Mesendoderm (in vitro differentiated cells): ENCODE measurements around the gene ZNF518B.

Experiments used
- DNase-seq: peaks from one replicate; pipeline ENCODE4 v3.0.0; 2013
- H2AK5ac ChIP-seq: 2 replicates; pipeline ENCODE4 v1.6.1; 2013; ENCODE audit warnings: low read length, inconsistent platforms
- H2BK120ac ChIP-seq: 2 replicates; pipeline ENCODE4 v1.6.1; 2013; ENCODE audit warnings: low read depth, mild to moderate bottlenecking, low read length, moderate library complexity, mixed read lengths
- H2BK15ac ChIP-seq: replicated peaks from 2 replicates; pipeline ENCODE4 v1.6.1; 2013; ENCODE audit warnings: low read depth, mild to moderate bottlenecking, moderate library complexity
- H2BK5ac ChIP-seq: 2 replicates; pipeline ENCODE4 v1.6.1; 2013; ENCODE audit warnings: low read length, inconsistent platforms
- H3K18ac ChIP-seq: 2 replicates; pipeline ENCODE4 v1.6.1; 2013; ENCODE audit warnings: mild to moderate bottlenecking, low read length, mixed read lengths
- H3K23ac ChIP-seq: one replicate; pipeline ENCODE4 v1.6.1; 2013; ENCODE audit warnings: low read length
- H3K27ac ChIP-seq: 2 replicates; pipeline ENCODE4 v1.5.1; 2013; ENCODE audit warnings: low read depth, mild to moderate bottlenecking, inconsistent platforms, low read length, moderate library complexity
- H3K27me3 ChIP-seq: 2 replicates; pipeline ENCODE4 v1.6.1; 2013; ENCODE audit warnings: low read length, control low read depth, mild to moderate bottlenecking, inconsistent platforms; ENCODE audit not compliant: insufficient read depth, poor library complexity
- H3K36me3 ChIP-seq: 2 replicates; pipeline ENCODE4 v1.6.1; 2013; ENCODE audit warnings: low read length, inconsistent platforms; ENCODE audit not compliant: control insufficient read depth, insufficient read depth
- H3K4ac ChIP-seq: one replicate; pipeline ENCODE4 v1.6.1; 2013; ENCODE audit warnings: low read depth, mild to moderate bottlenecking, low read length, moderate library complexity
- H3K4me1 ChIP-seq: 2 replicates; pipeline ENCODE4 v1.6.1; 2013; ENCODE audit warnings: low read depth, low read length, inconsistent platforms; ENCODE audit not compliant: control insufficient read depth
- H3K4me2 ChIP-seq: 2 replicates; pipeline ENCODE4 v1.6.1; 2013; ENCODE audit warnings: low read length
- H3K4me3 ChIP-seq: 2 replicates; pipeline ENCODE4 v1.5.1; 2013; ENCODE audit warnings: mild to moderate bottlenecking, low read length
- H3K56ac ChIP-seq: one replicate; pipeline ENCODE4 v1.6.1; 2013; ENCODE audit warnings: low read length
- H3K79me1 ChIP-seq: 2 replicates; pipeline ENCODE4 v1.6.1; 2013; ENCODE audit warnings: low read length, inconsistent platforms
- H3K79me2 ChIP-seq: 2 replicates; pipeline ENCODE4 v1.6.1; 2013; ENCODE audit warnings: mild to moderate bottlenecking, low read length; ENCODE audit not compliant: control insufficient read depth, insufficient read depth
- H3K9ac ChIP-seq: 2 replicates; pipeline ENCODE4 v1.6.1; 2013; ENCODE audit warnings: low read length, inconsistent platforms
- H4K5ac ChIP-seq: one replicate; pipeline ENCODE4 v1.6.1; 2013; ENCODE audit warnings: low read length
- H4K8ac ChIP-seq: one replicate; pipeline ENCODE4 v1.6.1; 2013; ENCODE audit warnings: low read depth, mild to moderate bottlenecking, control low read depth, low read length, moderate library complexity
- WGBS: extraction: QIAGEN DNeasy Blood & Tissue Kit; methylation state at CpG from one replicate; pipeline ENCODE4 v1.1.7; 2013; ENCODE audit warnings: low lambda C conversion rate, missing lambda C conversion rate; ENCODE audit not compliant: insufficient coverage; ENCODE audit errors: extremely low coverage; 5-methylcytosine and 5-hydroxymethylcytosine counted together

The ZNF518B gene

DNA sequence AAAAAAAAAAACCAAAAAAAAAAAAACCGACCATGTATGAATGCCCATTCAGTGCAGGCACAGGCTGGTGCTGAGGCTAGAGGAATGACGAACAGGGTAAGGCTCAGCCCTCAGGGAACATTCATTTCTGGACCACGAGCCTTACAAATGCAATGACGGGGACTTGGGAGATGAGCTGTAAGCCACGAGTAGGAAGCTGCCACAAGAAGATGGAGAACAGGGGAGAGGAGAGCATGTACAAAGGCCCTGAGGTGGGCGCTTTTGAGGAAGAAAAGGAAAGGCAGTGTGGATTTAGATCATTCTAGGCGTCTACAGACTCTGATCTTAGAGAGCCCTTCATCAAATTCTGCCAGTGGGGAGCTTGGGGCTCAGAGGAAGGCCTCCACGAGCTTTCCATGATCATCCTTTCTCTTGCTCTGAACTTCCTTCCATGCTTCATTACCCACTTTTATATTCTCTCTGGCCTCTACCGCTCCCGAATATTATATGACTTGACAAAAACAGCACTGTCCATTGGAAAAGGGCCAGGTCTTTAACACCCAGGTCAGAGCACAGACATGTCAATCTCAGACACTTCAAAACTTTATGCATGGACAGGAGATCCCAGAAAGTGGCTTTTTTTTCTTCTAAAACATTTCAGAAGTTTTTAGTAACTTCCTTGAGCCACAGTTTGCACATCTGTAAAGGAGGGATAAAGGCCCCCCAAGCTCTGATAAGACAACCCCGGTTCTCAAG, 3.3 kb upstream of the ZNF518B start:
- H3K9ac ChIP-seq: no peak overlapping the region
- H3K18ac ChIP-seq: no peak overlapping the region
- no peak for DNase-seq
- no peak overlapping the region for H3K4me3 ChIP-seq
- no peak overlapping the region for H2AK5ac ChIP-seq
- no peak overlapping the region for H3K23ac ChIP-seq
- H2BK5ac ChIP-seq: no peak overlapping the region
- peaks cover 35% of the 10 kb centered on the region for H3K27me3 ChIP-seq
- no CpG with 5 or more reads among the region's 11 CpGs for WGBS
- no peaks in the 10 kb centered on the region for H3K36me3 ChIP-seq
- H2BK15ac ChIP-seq: no peak overlapping the region
- H4K5ac ChIP-seq: no peak overlapping the region
- no peak overlapping the region for H3K4ac ChIP-seq
- H3K27ac ChIP-seq: no peak overlapping the region
- no peaks in the 10 kb centered on the region for H3K79me2 ChIP-seq
- no peak overlapping the region for H3K4me2 ChIP-seq
- peaks cover 1% of the 10 kb centered on the region for H3K79me1 ChIP-seq
- H4K8ac ChIP-seq: no peak overlapping the region
- no peaks in the 10 kb centered on the region for H3K4me1 ChIP-seq
- H2BK120ac ChIP-seq: no peak overlapping the region
- H3K56ac ChIP-seq: no peak overlapping the region

DNA sequence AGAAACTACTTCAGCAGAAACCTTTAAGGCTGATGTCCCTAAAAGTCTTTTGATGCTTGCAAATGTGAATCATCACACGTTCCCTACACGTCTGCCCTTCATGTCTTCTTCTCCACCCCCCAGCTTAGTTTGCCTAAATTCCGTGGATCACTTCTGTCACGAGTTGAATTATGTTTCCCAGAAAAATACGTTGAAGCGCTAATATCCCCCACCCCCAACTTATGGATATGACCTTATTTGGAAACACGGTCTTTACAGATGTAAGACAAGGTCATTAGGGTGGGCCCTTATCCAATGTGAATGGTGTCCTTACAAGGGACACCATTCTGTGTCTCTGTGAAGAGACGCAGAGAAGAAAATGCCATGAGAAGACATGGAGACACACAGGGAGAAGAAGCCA, 2.1 kb upstream of the ZNF518B start:
- no peak for DNase-seq
- Histone ChIP-seq H3K36me3 (no peaks in the 10 kb centered on the region), H3K4me3 (no peak overlapping the region), H3K9ac (no peak overlapping the region), H3K4ac (no peak overlapping the region), H4K8ac (no peak overlapping the region), H2BK5ac (no peak overlapping the region), H3K79me2 (no peaks in the 10 kb centered on the region), H3K79me1 (peaks cover 6% of the 10 kb centered on the region), H3K4me1 (peaks cover 6% of the 10 kb centered on the region), H3K56ac (no peak overlapping the region), H3K27me3 (peaks cover 35% of the 10 kb centered on the region), H3K18ac (no peak overlapping the region), H3K4me2 (no peak overlapping the region), H2BK120ac (no peak overlapping the region), H4K5ac (no peak overlapping the region), H2AK5ac (no peak overlapping the region), H2BK15ac (no peak overlapping the region), H3K27ac (no peak overlapping the region), H3K23ac (no peak overlapping the region)
- WGBS: no CpG with 5 or more reads among the region's 8 CpGs

DNA sequence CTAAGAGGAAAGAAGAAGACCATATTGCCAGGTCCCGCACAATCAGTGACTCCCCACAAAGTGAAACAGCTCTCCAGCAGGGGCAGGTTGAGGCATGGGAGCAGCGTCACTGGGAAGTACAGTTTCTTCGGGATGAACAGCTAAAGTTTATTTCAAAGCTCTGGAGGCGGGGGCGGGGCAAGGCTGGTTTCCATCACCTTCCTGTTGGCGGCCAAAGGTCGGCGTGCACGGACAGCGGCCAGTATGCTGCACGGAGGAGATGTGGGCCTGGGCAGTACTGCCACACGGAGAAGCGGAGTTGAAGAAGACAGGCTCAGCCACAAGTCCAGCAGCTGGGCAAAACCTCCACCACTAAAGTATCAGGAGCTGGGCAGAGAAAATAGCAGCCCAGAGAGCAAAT, 951 bp upstream of the ZNF518B start:
- H3K36me3 ChIP-seq: peaks cover 3% of the 10 kb centered on the region
- no peak overlapping the region for H2BK15ac ChIP-seq
- peaks cover 35% of the 10 kb centered on the region for H3K27me3 ChIP-seq
- no peak overlapping the region for H2AK5ac ChIP-seq
- peak; percentile 11 for DNase-seq
- no peak overlapping the region for H3K9ac ChIP-seq
- H3K4me3 ChIP-seq: no peak overlapping the region
- peaks cover 8% of the 10 kb centered on the region for H3K79me1 ChIP-seq
- H2BK120ac ChIP-seq: no peak overlapping the region
- no peak overlapping the region for H3K27ac ChIP-seq
- H4K5ac ChIP-seq: no peak overlapping the region
- H3K4me1 ChIP-seq: peaks cover 6% of the 10 kb centered on the region
- H3K4ac ChIP-seq: no peak overlapping the region
- no peak overlapping the region for H4K8ac ChIP-seq
- H3K18ac ChIP-seq: no peak overlapping the region
- no peak overlapping the region for H2BK5ac ChIP-seq
- no CpG with 5 or more reads among the region's 13 CpGs for WGBS
- no peak overlapping the region for H3K4me2 ChIP-seq
- no peaks in the 10 kb centered on the region for H3K79me2 ChIP-seq
- H3K56ac ChIP-seq: no peak overlapping the region
- no peak overlapping the region for H3K23ac ChIP-seq

DNA sequence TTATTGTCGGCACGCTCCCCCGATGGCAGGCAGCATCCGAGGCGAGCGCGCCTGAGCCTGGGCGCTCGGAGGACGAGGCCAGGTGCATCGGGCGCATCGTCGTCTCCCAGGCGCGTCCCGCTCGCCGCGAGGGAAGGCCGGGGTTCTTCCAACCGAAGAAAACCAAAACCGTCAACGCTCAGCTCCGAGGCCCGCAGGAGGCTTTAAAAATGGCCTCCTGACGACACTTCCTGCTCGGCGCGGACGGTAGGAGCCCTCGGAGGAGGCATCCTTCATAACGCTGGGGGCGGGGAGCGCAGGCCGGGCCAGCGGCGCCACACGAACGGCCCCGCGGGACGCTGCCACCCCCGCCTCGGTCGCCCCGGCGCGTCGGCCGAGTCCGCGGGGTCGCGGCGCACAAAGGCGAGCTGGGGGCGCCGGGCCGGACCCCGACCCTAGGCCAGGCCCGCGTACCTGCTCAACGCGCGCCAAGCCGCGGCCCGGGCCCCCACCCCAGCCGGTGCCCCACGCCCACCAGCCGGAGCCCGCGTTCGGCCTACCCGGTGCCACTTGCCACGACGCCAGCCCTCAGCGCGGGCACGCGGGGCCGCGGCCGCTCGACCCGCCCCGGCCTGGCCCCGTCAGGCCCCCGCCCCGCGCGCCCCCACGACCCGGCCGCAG, 501 bp downstream of the ZNF518B start:
- H3K4me1 ChIP-seq: peaks cover 6% of the 10 kb centered on the region
- no peak overlapping the region for H3K27ac ChIP-seq
- H3K18ac ChIP-seq: peak overlapping the region; percentile 83
- H3K23ac ChIP-seq: peak overlapping the region; percentile 48
- H3K27me3 ChIP-seq: peaks cover 27% of the 10 kb centered on the region
- H3K4me3 ChIP-seq: peak overlapping the region; percentile 66
- peak; percentile 76 for DNase-seq
- peak overlapping the region; percentile 26 for H2BK5ac ChIP-seq
- no peaks in the 10 kb centered on the region for H3K79me2 ChIP-seq
- H2BK15ac ChIP-seq: no peak overlapping the region
- peak overlapping the region; percentile 94 for H3K56ac ChIP-seq
- H3K4ac ChIP-seq: peak overlapping the region; percentile 85
- peaks cover 8% of the 10 kb centered on the region for H3K79me1 ChIP-seq
- peak overlapping the region; percentile 91 for H3K4me2 ChIP-seq
- WGBS: no CpG with 5 or more reads among the region's 96 CpGs
- H2BK120ac ChIP-seq: no peak overlapping the region
- H3K36me3 ChIP-seq: peaks cover 7% of the 10 kb centered on the region
- H4K8ac ChIP-seq: no peak overlapping the region
- H4K5ac ChIP-seq: no peak overlapping the region
- H2AK5ac ChIP-seq: no peak overlapping the region
- H3K9ac ChIP-seq: peak overlapping the region; percentile 87

DNA sequence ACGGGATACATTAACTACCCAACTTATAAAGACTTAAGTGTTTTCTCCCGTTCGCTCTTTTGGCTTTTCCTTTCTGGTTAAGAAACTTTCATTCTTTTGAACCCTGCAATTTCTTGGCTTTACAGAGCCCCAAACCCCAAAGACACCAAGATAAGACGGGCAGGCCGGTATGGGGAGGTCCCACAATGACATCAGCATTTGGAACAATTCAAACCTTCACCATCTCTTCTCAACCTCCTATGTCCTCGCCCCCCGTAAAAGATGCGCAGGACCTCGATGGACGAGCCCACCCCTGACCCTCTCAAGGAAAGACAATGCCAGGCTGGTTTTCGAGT, 999 bp downstream of the ZNF518B start:
- no CpG with 5 or more reads among the region's 11 CpGs for WGBS

More for the DNA sequence above, 999 bp downstream of the ZNF518B start:
- H3K27ac ChIP-seq: no peak overlapping the region
- H3K4me1 ChIP-seq: peaks cover 6% of the 10 kb centered on the region
- H3K36me3 ChIP-seq: peaks cover 7% of the 10 kb centered on the region
- no peak overlapping the region for H4K8ac ChIP-seq
- peak overlapping the region; percentile 91 for H3K4me2 ChIP-seq
- H3K9ac ChIP-seq: peak overlapping the region; percentile 87
- H3K56ac ChIP-seq: peak overlapping the region; percentile 94
- peaks cover 27% of the 10 kb centered on the region for H3K27me3 ChIP-seq
- peaks cover 8% of the 10 kb centered on the region for H3K79me1 ChIP-seq
- H3K4me3 ChIP-seq: peak overlapping the region; percentile 66
- no peak overlapping the region for H2AK5ac ChIP-seq
- H4K5ac ChIP-seq: no peak overlapping the region
- peak overlapping the region; percentile 26 for H2BK5ac ChIP-seq
- no peak overlapping the region for H2BK120ac ChIP-seq
- H3K4ac ChIP-seq: no peak overlapping the region
- no peak for DNase-seq
- peak overlapping the region; percentile 48 for H3K23ac ChIP-seq
- no peak overlapping the region for H3K18ac ChIP-seq
- no peaks in the 10 kb centered on the region for H3K79me2 ChIP-seq
- no peak overlapping the region for H2BK15ac ChIP-seq
